AG04450 (cell line): ENCODE measurements around the gene P2RY13. TPM values are rescaled to one million over a fixed set of nuclear protein-coding genes. Genes with fewer than 3 reads are reported as not detected.

Source experiments
- CTCF ChIA-PET: fragments of 300-600, 350-600 bp; formaldehyde crosslinking; extraction: SDS; loops from one replicate; lab custom pipeline; 2022; ENCODE audit warnings: antibody characterized with exemption, inconsistent platforms; lab: Charles Lee
- POLR2A ChIA-PET: fragments of 350-600 bp; formaldehyde crosslinking; extraction: SDS; loops from one replicate; lab custom pipeline; 2021; ENCODE audit warnings: antibody characterized with exemption, inconsistent platforms; lab: Yijun Ruan, JAX
- DNase-seq: peaks from one replicate; pipeline ENCODE4 v3.0.0-alpha.2; 2011; ENCODE audit warnings: low read depth, low spot score
- H3K27ac ChIP-seq: one replicate; pipeline ENCODE4 v1.5.1; 2012; ENCODE audit warnings: low read depth, low read length, control low read depth
- H3K27me3 ChIP-seq: one replicate; pipeline ENCODE4 v1.6.0; 2012; ENCODE audit warnings: low read length; ENCODE audit not compliant: control insufficient read depth, insufficient read depth
- H3K4me3 ChIP-seq: 2 replicates; pipeline ENCODE4 v1.5.1; 2011; ENCODE audit warnings: mild to moderate bottlenecking, low read depth, low read length, control low read depth
- H3K9me3 ChIP-seq: 2 replicates; pipeline ENCODE4 v1.5.1; 2012; ENCODE audit warnings: low read length; ENCODE audit not compliant: control insufficient read depth, insufficient read depth
- polyA plus RNA-seq: library from polyadenylated mRNA; depleted of rRNA; stranded (reverse); fragments of >200 nt; gene quantifications from 2 replicates; pipeline ENCODE4 v1.2.3, GENCODE V29; 2011
- TF ChIP-seq, protein P1 (sequence below): IDR thresholded peaks from 2 replicates; pipeline ENCODE4 v1.5.1; 2011; ENCODE audit warnings: low read depth, low read length, control low read depth, inconsistent platforms

The P2RY13 gene
- polyA plus RNA-seq, 1 experiment, result not detected

- Histone ChIP-seq H3K27ac (no peak overlapping the region), H3K9me3 (peaks cover 5% of the 10 kb centered on the region; the same call in 1 of the 2 replicates), H3K27me3 (no peaks in the 10 kb centered on the region), H3K4me3 (no peak overlapping the region)
- CTCF ChIA-PET, result interaction anchor here (1.3 kb wide), 1 partner anchor 13 kb away, joined by 6 read pairs; no protein-coding TSS in a partner anchor
- no peak for DNase-seq
- TF ChIP-seq, protein P1, sequence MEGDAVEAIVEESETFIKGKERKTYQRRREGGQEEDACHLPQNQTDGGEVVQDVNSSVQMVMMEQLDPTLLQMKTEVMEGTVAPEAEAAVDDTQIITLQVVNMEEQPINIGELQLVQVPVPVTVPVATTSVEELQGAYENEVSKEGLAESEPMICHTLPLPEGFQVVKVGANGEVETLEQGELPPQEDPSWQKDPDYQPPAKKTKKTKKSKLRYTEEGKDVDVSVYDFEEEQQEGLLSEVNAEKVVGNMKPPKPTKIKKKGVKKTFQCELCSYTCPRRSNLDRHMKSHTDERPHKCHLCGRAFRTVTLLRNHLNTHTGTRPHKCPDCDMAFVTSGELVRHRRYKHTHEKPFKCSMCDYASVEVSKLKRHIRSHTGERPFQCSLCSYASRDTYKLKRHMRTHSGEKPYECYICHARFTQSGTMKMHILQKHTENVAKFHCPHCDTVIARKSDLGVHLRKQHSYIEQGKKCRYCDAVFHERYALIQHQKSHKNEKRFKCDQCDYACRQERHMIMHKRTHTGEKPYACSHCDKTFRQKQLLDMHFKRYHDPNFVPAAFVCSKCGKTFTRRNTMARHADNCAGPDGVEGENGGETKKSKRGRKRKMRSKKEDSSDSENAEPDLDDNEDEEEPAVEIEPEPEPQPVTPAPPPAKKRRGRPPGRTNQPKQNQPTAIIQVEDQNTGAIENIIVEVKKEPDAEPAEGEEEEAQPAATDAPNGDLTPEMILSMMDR, result no peak
- POLR2A ChIA-PET, result no interaction called here
Measured at GRCh38 chr3:151314593-151314992, 14.8 kb downstream of the P2RY13 start.

DNA sequence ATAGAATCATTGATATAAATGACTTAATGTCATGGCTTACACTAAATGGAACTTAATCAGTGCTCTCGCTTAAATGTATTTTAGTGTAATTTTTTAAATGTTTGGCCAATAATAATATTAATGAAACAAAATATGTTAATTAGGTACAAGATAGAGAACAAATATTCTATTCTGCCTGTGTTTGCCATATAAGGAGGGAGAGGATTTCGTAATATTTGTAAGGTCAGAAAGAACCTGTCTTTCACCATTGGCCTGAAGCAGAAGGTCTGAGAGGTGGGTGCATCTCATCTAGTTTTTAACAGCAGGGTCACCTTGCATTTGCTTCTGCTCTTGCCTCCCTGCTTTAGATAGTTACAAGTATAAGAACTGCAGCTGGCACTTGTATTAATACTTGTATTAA, 15.2 kb downstream of the P2RY13 start:
- H3K9me3 ChIP-seq, result peaks cover 5% of the 10 kb centered on the region; the same call in 1 of the 2 replicates
- H3K27me3 ChIP-seq, result no peaks in the 10 kb centered on the region
- CTCF ChIA-PET, result interaction anchor here (1.3 kb wide), 1 partner anchor 14 kb away, joined by 6 read pairs; no protein-coding TSS in a partner anchor
- no peak for DNase-seq
- TF ChIP-seq, protein P1, result no peak
- H3K27ac ChIP-seq, result no peak overlapping the region
- no peak overlapping the region for H3K4me3 ChIP-seq
- POLR2A ChIA-PET, result no interaction called here

DNA sequence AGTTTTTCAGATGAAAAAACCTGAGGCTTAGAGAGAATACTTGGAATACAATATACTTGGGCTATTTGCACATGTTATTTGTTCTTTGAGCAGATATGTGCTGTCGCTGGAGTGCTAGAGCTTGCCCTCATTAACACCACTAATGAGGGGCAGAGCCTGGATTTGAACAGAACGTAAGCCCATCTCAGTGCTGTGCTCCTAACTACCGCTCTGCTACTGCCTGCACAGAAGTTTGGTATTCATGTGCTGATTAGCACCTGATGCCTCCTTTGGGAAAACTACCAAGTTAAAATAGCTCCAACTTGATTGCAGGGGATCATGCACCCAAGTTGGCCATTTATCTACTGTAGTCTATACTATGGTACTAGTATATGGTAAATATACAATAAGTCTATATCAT, 16.4 kb downstream of the P2RY13 start:
- POLR2A ChIA-PET, result no interaction called here
- no peak for DNase-seq
- H3K9me3 ChIP-seq, result peaks cover 5% of the 10 kb centered on the region; the same call in 1 of the 2 replicates
- no peaks in the 10 kb centered on the region for H3K27me3 ChIP-seq
- CTCF ChIA-PET, result no interaction called here
- no peak overlapping the region for H3K27ac ChIP-seq
- no peak overlapping the region for H3K4me3 ChIP-seq
- TF ChIP-seq, protein P1, result no peak

GRCh38 chr3:151309566-151309965, 19.8 kb downstream of the P2RY13 start:
- Histone ChIP-seq H3K27me3 (no peaks in the 10 kb centered on the region), H3K4me3 (no peak overlapping the region), H3K9me3 (peaks cover 2% of the 10 kb centered on the region; the same call in 1 of the 2 replicates), H3K27ac (no peak overlapping the region)
- TF ChIP-seq, protein P1, result no peak
- no peak for DNase-seq
- CTCF ChIA-PET, result interaction anchor here (1.9 kb wide), 1 partner anchor 17 kb away, joined by 7 read pairs; no protein-coding TSS in a partner anchor
- POLR2A ChIA-PET, result no interaction called here

DNA sequence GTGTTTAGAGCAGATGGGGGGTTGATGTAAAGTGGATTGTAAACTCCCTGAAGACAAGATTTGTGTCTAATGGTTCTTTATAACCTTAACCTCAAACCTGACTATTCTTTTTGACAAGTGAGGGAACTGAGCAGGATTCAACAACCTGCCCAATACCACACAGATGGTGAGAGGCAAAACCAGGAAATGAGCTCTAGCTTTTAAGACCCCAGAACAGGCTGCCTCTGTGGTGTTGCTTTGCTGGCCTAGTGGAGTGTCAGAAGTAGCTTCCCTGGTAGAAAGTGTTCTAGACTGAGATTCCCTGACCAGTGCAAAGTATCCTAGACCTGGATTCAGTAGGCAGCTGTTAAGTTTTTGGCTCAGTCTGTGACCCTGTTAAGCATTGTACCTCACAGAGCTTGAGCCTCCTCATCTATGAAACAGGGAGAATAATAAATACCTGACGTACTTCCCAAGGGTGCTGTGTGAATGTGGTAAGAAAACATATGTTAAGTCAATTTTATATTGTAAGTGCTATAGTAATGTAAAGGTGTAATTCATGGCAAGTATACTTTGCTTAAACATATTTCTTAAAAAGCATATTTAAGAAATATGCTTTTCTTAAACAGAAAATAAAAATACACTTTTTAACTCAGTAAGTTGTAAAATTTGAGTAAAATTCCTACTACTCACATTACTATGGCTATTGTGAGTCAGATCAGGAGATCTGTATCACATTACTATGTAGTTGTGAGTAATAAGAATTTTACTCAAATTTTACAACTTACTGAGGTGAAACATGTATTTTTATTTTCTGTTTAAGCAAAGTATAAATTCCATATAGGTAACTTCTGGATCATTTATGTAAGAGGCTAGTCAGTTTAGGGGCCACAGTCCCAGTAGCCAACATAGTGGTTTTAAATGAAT, 21.5 kb downstream of the P2RY13 start:
- Histone ChIP-seq H3K9me3 (no peaks in the 10 kb centered on the region), H3K4me3 (no peak overlapping the region), H3K27me3 (no peaks in the 10 kb centered on the region), H3K27ac (no peak overlapping the region)
- TF ChIP-seq, protein P1, result no peak
- CTCF ChIA-PET, result interaction anchor here (1.3 to 4.7 kb wide), 3 partner anchors 19 to 80 kb away, joined by 5 to 33 read pairs (median 6); no protein-coding TSS in a partner anchor
- DNase-seq, result no peak
- POLR2A ChIA-PET, result no interaction called here
